GM21526 (cell line): ENCODE results near the gene B3GALT2.
"Not testable (repeated sequence)": the region's sequence is repeated elsewhere in the genome, so short reads cannot be mapped to it uniquely, and the experiment has no call there.

Experiments used
- ATAC-seq: cut with Tn5 transposase; IDR thresholded peaks from one replicate; pipeline ENCODE4 v1.9.1; 2021; ENCODE audit warnings: moderate library complexity; ENCODE audit not compliant: unreplicated experiment, low FRiP score

Gene B3GALT2

GRCh38 chr1:193185901-193186731 is at the start of gene B3GALT2:
Gene B3GALT2 (minus strand): TSS chr1:193186613. CDS start chr1:193181562, 5,051 bp downstream.
- ATAC-seq: no peak

- no peak for ATAC-seq
Measured at GRCh38 chr1:193234530-193234929, 48.1 kb upstream of the B3GALT2 start.

- not testable (repeated sequence) for ATAC-seq
Measured at GRCh38 chr1:193231146-193231545, 44.7 kb upstream of the B3GALT2 start.

- ATAC-seq: no peak
Measured at GRCh38 chr1:193229136-193229535, 42.7 kb upstream of the B3GALT2 start.

- ATAC-seq: no peak
Measured at GRCh38 chr1:193222056-193222615, 35.7 kb upstream of the B3GALT2 start.

GRCh38 chr1:193221651-193222050 is 35.2 kb upstream of the B3GALT2 start:
- ATAC-seq: no peak

GRCh38 chr1:193219391-193219790 is 33.0 kb upstream of the B3GALT2 start:
- ATAC-seq: no peak

- ATAC-seq: peak; percentile 64
Measured at GRCh38 chr1:193216920-193217319, 30.5 kb upstream of the B3GALT2 start.

- no peak for ATAC-seq
Measured at GRCh38 chr1:193213998-193214397, 27.6 kb upstream of the B3GALT2 start.

GRCh38 chr1:193212637-193213036 is 26.2 kb upstream of the B3GALT2 start:
- ATAC-seq: no peak

GRCh38 chr1:193211539-193211938 is 25.1 kb upstream of the B3GALT2 start:
- ATAC-seq: peak; percentile 83

GRCh38 chr1:193210996-193211395 is 24.6 kb upstream of the B3GALT2 start:
- ATAC-seq: no peak

- ATAC-seq: no peak
Measured at GRCh38 chr1:193201021-193201420, 14.6 kb upstream of the B3GALT2 start.

- ATAC-seq: no peak
Measured at GRCh38 chr1:193199940-193200339, 13.5 kb upstream of the B3GALT2 start.

- ATAC-seq: no peak
Measured at GRCh38 chr1:193192586-193192985, 6.2 kb upstream of the B3GALT2 start.

GRCh38 chr1:193190096-193190744 is 3.8 kb upstream of the B3GALT2 start:
- peak; percentile 53 for ATAC-seq

- ATAC-seq: no peak
Measured at GRCh38 chr1:193189442-193190095, 3.2 kb upstream of the B3GALT2 start.

- ATAC-seq: not testable (repeated sequence)
Measured at GRCh38 chr1:193188915-193189314, 2.5 kb upstream of the B3GALT2 start.

- no peak for ATAC-seq
Measured at GRCh38 chr1:193187114-193187513, 701 bp upstream of the B3GALT2 start.

GRCh38 chr1:193185211-193185610 is 1.2 kb downstream of the B3GALT2 start:
- ATAC-seq: no peak

GRCh38 chr1:193184776-193185175 is 1.6 kb downstream of the B3GALT2 start:
- no peak for ATAC-seq
